ENCODE measurements around the gene TAPBPL.
"Not testable (repeated sequence)": the region's sequence is repeated elsewhere in the genome, so short reads cannot be mapped to it uniquely, and the experiment has no call there.

TAPBPL gene

DNA sequence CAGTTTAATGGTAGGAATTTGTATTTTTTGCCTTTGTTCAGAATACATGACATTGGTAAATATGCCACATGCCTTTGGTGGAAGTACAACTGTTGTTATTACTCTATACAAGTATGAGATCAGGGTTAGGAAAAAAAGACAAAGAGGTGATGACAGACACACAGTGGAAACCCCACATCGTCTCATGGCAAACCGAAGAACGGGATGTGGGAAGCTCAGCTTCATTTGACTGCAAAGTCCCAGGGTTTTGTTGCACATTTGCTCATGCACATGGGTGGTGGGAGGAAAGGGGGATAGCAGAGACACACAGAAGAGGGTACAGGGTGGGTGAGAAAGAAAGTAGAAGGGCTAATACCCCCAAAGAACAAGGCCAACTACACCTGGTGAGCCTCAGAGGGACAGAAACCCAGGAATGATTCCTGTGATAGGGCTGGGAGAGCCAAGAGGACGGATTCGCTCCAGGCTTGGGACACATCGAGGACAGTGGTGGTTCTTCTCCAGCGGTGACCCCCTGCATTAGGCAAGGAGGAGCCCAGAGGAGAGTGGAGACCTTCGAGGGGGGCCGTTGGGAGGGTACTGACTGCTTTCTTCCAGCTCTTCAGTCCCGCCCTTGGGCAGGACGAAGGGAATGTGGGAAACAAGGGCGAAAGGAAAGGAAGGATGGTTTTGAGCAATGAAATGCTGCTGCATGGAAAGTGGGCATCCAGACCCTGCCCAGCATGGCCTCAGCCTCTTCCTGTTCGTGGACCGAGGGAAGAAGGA lies 10.6 kb downstream of the TAPBPL start:
- DNase-seq (ENCODE audit: low read depth) = no peak

DNA sequence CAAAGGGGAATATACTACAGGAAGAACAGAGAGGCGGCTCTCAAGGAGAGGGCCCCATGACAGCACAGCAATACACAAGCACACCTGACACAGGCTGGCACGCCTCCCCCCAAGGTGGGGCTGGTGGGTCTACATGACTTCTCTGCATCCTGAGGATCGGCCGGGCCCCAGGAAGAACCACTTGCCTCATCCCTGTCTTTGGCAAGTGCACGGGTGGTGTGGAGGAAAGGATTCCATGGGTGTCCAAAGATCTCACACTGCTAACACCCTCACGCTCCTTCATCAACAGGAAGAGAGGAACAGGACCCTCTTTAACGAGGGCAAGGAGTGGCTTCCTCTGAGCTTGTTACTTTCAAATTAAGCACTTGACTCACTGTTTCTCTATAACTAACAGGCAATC lies 11.4 kb downstream of the TAPBPL start:
- no peak for DNase-seq (ENCODE audit: low read depth)

GRCh38 chr12:6463858-6464257 lies 12.0 kb downstream of the TAPBPL start:
- DNase-seq (ENCODE audit: low read depth) = no peak

DNA sequence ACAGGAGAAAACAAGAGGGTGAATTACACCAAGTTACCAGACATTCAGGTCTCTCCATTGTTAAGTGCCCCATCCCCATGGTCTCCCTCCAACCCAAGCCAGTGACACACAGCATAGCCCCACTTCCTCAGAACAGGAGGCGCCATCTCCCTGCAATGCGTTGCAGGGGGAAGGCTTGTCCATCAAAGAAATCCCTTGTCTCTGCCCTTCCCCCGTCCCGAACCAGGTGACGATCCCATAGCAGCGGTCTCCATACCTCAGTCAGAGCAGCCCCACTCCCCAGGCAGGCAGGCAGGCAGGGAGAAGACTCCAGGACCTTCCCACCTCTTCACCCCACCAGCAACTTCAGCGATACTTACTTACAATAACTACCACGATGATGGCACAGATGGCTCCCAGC lies 12.7 kb downstream of the TAPBPL start:
- DNase-seq (ENCODE audit: low read depth) = no peak

DNA sequence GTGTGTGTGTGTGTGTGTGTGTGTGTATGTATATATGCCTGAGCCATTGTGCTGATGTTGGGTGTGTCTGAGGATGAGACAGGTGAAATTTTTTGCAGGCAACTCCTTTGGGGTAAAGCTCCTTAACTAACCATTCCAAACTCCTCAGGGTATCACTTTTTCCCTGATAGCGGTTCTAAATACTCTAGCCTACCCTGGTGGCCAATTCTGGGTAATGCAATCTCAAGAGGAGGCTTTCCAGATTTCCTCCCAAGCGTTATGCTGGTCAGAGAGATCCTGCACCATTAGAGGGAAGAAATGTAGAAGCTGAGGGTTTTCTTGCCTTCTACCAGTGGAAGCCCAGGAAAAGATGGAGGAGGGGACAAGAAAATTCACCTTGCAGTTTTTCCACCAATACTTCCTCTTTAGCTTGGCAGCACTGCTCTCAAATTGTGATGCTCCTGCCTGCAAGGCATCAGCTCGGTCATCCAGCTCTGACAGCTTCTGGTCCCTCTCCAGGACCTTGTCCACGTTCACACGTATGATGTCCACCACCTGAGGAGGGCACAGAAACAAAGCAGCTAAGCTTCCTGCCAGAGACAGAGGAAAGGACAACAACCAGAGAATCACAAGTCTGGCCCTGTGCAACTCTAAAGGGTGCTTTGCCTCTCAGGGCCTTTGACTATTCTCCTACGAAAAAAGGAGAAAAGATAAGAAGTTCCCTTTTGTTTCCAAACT lies 13.8 kb downstream of the TAPBPL start:
- no peak for DNase-seq (ENCODE audit: low read depth)

- DNase-seq (ENCODE audit: low read depth) = no peak
These were observed 14.3 kb downstream of the TAPBPL start for GRCh38 chr12:6466184-6466573.

DNA sequence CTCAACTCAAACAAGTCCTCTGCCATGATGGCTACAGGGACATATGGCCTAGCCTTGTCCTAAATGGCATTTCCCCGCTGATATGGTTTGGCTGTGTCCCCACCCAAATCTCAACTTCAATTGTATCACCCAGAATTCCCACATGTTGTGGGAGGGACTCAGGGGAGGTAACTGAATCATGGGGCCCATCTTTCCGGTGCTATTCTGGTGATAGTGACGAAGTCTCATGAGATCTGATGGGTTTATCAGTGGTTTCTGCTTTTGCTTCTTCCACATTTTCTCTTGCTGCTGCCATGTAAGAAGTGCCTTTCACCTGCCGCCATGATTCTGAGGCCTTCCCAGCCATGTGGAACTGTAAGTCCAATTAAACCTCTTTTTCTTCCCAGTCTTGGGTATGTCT lies 14.9 kb downstream of the TAPBPL start:
- not testable (repeated sequence) for DNase-seq (ENCODE audit: low read depth)

DNA sequence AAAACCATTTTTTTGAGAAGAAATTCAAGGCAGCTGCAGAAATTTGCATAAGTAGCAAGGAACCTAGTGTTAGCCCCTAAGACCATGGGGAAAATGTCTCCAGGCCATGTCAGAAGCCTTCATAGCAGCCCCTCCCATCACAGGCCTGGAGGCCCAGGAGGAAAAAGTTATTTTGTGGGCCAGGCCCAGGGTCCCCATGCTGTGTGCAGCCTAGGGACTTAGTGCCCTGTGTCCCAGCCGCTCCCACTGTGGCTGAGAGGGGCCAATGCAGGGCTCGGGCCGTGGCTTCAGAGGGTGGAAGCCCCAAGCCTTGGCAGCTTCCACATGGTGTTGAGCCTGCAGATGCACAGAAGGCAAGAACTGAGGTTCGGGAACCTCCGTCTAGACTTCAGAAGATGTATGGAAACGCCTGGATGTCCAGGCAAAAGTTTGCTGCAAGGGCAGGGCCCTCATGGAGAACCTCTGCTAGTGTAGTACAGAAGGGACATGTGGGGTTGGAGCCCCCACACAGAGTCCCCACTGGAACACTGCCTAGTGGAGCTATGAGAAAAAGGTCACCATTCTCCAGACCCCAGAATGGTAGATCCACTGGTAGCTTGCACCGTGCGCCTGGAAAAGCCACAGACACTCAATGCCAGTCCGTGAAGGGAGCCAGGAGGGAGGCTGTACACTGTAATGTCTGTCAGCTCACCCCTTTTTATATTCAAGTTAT lies 15.9 kb downstream of the TAPBPL start:
- DNase-seq (ENCODE audit: low read depth) = not testable (repeated sequence)

DNA sequence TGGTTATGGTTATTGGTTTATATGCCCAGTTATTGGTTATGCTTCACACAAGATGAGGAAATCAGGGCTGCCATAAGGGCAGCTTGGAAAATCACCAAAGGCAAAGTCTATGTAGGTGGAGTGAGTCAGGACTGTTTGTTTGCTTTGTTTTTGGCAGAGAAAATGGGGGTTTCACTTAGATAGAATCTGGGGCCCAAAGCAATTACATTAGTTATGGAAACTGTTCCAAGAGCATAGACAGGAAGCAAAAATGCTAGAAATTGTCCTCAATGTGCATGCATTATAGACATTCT lies 16.4 kb downstream of the TAPBPL start:
- no peak for DNase-seq (ENCODE audit: low read depth)

GRCh38 chr12:6469092-6469491 lies 17.2 kb downstream of the TAPBPL start:
- DNase-seq (ENCODE audit: low read depth) = no peak

- DNase-seq (ENCODE audit: low read depth) = no peak
These were observed 17.9 kb downstream of the TAPBPL start for GRCh38 chr12:6469609-6470374.

DNA sequence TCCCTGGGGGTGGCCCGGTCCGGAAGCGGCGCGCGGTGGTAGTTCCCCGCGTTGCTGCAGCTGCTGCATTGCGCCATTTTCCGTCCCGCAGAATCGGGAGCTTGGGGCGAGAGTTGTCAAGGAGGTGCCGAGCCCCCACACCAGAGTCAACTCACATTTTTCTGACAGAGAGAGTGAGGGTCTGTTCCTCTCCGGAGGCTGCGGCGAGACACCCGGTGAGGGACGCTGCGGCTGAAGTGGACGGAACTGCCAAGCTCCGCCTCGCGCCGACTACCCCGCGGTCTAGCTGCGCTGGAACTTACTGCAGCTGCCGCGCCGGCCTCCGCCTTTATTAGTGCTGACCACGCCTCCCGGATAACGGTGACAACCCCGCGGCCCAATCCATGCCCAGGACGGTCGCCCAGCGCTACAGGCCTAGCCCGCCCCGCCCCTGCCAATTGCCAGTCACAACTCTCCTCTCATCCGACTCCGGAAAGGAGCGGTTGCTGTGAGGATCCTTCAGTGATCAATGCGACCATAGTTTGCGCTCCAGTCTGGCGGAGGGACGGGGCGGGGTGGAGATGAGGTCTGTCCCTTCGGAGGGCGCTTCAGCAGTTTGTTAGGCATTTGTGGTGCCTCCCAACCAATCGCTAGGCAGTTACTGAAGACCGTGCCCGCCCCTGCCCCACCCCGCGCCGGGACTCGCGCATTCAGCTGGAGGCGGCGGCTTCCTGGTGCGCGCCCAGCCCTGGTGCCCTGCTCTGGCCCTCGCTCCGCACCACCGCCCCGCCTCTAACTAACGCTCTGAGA lies 18.7 kb downstream of the TAPBPL start, which contains the start of gene VAMP1:
Gene VAMP1, minus strand, starts transcription at position 303 of the 789 bp plus-strand sequence. Its CDS starts 146 bp downstream, at position 157.
- DNase-seq (ENCODE audit: low read depth) = peak; percentile 94

GRCh38 chr12:6471989-6472360 lies 20.1 kb downstream of the TAPBPL start:
- no peak for DNase-seq (ENCODE audit: low read depth)

GRCh38 chr12:6472491-6472890 lies 20.6 kb downstream of the TAPBPL start:
- no peak for DNase-seq (ENCODE audit: low read depth)

GRCh38 chr12:6475233-6475975 lies 23.6 kb downstream of the TAPBPL start:
- DNase-seq (ENCODE audit: low read depth) = not testable (repeated sequence)

DNA sequence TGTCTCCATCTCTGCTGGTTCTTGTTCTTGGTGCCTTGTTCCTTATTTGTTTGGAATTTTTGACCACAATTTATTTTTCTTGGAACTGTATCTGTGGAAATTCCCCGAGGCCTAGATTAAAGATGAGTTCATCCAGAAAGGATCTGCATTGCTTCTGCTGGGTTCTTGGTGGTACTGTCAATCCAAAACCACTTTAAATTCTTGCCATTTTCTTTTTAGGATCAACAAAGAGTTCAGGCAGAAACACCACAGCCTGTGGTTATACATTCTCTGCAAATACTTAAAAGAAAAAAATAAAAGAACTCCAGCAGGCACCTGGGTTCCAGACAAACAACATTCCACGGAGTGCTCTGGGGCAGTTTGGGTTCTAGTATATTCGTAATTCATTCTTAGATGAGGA lies 24.6 kb downstream of the TAPBPL start:
- no peak for DNase-seq (ENCODE audit: low read depth)

- DNase-seq (ENCODE audit: low read depth) = not testable (repeated sequence)
These were observed 25.9 kb downstream of the TAPBPL start for GRCh38 chr12:6477601-6478377.

- DNase-seq (ENCODE audit: low read depth) = no peak
These were observed 26.6 kb downstream of the TAPBPL start for GRCh38 chr12:6478416-6478815.

DNA sequence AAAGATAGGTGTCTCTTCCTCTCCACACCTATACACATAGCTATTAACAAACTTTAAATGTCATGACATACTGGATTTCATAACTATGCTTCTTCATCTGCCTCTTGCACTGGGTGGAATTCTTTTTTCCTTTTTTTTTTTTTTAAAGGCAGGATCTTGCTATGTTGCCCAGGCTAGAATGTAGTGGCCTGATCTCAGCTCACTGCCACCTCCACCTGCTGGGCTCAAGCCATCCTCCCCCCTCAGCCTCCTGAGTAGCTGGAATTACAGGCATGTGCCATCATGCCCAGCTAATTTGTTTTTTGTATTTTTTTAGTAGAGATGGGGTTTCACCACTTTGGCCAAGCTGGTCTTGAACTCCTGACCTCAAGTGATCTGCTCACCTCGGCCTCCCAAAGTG lies 36.4 kb downstream of the TAPBPL start:
- no peak for DNase-seq (ENCODE audit: low read depth)

GRCh38 chr12:6489449-6489848 lies 37.6 kb downstream of the TAPBPL start:
- no peak for DNase-seq (ENCODE audit: low read depth)

Measured in stimulated activated CD8-positive, alpha-beta memory T cell treated with anti-CD3 and anti-CD28 coated beads, Interleukin-12 subunit alpha, Interleukin-12 subunit beta, amount 100 ng/mL, for 1 hour (primary cell).